ENCODE measurements around the gene CC2D1B. TPM values are rescaled to one million over a fixed set of nuclear protein-coding genes. Genes with fewer than 3 reads are reported as not detected.

CC2D1B gene
- total and polyA plus RNA-seq, 9 of the 15 experiments (the other 6 are each of a cell fraction or from before 2014, with no cell fraction given) = 1.2 to 33.6 (median 25.5) TPM

DNA sequence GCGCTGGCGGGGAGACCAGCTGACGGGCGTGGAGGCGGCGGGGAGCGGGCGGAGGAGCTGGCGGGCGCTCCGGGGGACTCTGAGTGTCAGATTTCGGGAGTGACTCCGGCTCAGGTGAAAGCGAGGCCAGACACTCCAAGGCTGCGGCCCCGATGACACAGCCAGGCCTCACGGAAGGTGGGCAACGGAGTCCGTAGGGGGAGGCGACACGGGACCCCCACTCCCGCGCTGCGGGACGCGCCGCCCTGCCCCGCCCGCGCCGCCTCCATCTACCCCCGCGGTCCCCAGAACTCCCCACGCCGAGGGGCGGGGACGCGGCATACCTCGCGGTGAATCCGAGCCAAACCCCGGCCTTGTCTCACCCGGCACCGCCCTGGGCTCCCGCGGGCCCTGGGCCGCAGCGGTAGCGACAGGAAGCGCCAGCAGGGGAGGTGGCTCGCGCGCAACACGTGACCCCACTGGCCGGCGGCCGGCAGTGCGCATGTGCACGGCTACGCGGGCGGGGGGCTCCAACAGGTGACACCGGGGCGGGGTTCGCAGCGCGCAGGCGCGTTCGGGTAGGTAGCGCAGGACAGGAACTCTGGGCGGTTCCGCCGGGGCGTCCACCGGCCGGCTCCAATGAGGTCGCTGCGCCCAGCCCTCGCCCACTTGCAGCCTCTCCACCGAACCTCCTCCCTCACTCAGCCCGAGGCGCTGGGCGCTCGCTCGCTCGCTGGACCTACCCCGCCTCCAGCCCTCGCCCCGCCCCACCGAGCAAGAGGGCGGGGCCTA lies at the start of gene CC2D1B (continued):
- TF ChIP-seq NR4A1 (CRISPR knock-in tag; IDR thresholded peaks at IDR 0.05) (no peak), NR4A1 (tag; IDR thresholded peaks at IDR 0.05) (0 out of 2 replicates have a peak, but pooled peaks have one; percentile 43), TFAM (CRISPR knock-in tag; conservative IDR thresholded peaks at IDR 0.05) (no peak), BCL6 (CRISPR knock-in tag; IDR thresholded peaks at IDR 0.05) (no peak), ZNF77 (CRISPR knock-in tag; IDR thresholded peaks at IDR 0.05) (no peak), NFE2 (IDR thresholded peaks at IDR 0.05; ENCODE audit: low read depth) (0 out of 2 replicates have a peak, but pooled peaks have one; percentile 2), PCBP2 (IDR thresholded peaks at IDR 0.05; ENCODE audit: low read depth, low read length, poor library complexity, severe bottlenecking) (peak; percentile 70)
- TF ChIP-seq, protein P1, sequence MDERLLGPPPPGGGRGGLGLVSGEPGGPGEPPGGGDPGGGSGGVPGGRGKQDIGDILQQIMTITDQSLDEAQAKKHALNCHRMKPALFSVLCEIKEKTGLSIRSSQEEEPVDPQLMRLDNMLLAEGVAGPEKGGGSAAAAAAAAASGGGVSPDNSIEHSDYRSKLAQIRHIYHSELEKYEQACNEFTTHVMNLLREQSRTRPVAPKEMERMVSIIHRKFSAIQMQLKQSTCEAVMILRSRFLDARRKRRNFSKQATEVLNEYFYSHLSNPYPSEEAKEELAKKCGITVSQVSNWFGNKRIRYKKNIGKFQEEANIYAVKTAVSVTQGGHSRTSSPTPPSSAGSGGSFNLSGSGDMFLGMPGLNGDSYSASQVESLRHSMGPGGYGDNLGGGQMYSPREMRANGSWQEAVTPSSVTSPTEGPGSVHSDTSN (CRISPR knock-in tag; IDR thresholded peaks at IDR 0.05; ENCODE audit: low read depth) = 0 out of 2 replicates have a peak, but pooled peaks have one; percentile 9
- TF ChIP-seq, protein P1 (tag; conservative IDR thresholded peaks at IDR 0.05; ENCODE audit: low read depth) = no peak
- TF ChIP-seq, protein P2, sequence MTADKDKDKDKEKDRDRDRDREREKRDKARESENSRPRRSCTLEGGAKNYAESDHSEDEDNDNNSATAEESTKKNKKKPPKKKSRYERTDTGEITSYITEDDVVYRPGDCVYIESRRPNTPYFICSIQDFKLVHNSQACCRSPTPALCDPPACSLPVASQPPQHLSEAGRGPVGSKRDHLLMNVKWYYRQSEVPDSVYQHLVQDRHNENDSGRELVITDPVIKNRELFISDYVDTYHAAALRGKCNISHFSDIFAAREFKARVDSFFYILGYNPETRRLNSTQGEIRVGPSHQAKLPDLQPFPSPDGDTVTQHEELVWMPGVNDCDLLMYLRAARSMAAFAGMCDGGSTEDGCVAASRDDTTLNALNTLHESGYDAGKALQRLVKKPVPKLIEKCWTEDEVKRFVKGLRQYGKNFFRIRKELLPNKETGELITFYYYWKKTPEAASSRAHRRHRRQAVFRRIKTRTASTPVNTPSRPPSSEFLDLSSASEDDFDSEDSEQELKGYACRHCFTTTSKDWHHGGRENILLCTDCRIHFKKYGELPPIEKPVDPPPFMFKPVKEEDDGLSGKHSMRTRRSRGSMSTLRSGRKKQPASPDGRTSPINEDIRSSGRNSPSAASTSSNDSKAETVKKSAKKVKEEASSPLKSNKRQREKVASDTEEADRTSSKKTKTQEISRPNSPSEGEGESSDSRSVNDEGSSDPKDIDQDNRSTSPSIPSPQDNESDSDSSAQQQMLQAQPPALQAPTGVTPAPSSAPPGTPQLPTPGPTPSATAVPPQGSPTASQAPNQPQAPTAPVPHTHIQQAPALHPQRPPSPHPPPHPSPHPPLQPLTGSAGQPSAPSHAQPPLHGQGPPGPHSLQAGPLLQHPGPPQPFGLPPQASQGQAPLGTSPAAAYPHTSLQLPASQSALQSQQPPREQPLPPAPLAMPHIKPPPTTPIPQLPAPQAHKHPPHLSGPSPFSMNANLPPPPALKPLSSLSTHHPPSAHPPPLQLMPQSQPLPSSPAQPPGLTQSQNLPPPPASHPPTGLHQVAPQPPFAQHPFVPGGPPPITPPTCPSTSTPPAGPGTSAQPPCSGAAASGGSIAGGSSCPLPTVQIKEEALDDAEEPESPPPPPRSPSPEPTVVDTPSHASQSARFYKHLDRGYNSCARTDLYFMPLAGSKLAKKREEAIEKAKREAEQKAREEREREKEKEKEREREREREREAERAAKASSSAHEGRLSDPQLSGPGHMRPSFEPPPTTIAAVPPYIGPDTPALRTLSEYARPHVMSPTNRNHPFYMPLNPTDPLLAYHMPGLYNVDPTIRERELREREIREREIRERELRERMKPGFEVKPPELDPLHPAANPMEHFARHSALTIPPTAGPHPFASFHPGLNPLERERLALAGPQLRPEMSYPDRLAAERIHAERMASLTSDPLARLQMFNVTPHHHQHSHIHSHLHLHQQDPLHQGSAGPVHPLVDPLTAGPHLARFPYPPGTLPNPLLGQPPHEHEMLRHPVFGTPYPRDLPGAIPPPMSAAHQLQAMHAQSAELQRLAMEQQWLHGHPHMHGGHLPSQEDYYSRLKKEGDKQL (CRISPR knock-in tag; IDR thresholded peaks at IDR 0.05; ENCODE audit: borderline replicate concordance) = 0 out of 2 replicates have a peak, but pooled peaks have one; percentile 63
- TF ChIP-seq, protein P3, sequence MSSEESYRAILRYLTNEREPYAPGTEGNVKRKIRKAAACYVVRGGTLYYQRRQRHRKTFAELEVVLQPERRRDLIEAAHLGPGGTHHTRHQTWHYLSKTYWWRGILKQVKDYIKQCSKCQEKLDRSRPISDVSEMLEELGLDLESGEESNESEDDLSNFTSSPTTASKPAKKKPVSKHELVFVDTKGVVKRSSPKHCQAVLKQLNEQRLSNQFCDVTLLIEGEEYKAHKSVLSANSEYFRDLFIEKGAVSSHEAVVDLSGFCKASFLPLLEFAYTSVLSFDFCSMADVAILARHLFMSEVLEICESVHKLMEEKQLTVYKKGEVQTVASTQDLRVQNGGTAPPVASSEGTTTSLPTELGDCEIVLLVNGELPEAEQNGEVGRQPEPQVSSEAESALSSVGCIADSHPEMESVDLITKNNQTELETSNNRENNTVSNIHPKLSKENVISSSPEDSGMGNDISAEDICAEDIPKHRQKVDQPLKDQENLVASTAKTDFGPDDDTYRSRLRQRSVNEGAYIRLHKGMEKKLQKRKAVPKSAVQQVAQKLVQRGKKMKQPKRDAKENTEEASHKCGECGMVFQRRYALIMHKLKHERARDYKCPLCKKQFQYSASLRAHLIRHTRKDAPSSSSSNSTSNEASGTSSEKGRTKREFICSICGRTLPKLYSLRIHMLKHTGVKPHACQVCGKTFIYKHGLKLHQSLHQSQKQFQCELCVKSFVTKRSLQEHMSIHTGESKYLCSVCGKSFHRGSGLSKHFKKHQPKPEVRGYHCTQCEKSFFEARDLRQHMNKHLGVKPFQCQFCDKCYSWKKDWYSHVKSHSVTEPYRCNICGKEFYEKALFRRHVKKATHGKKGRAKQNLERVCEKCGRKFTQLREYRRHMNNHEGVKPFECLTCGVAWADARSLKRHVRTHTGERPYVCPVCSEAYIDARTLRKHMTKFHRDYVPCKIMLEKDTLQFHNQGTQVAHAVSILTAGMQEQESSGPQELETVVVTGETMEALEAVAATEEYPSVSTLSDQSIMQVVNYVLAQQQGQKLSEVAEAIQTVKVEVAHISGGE (CRISPR knock-in tag; IDR thresholded peaks at IDR 0.05) = peak in 2 of 3 experiments; percentile 4 to 81; a peak in 2 of 6 replicates
- TF ChIP-seq, protein P4, sequence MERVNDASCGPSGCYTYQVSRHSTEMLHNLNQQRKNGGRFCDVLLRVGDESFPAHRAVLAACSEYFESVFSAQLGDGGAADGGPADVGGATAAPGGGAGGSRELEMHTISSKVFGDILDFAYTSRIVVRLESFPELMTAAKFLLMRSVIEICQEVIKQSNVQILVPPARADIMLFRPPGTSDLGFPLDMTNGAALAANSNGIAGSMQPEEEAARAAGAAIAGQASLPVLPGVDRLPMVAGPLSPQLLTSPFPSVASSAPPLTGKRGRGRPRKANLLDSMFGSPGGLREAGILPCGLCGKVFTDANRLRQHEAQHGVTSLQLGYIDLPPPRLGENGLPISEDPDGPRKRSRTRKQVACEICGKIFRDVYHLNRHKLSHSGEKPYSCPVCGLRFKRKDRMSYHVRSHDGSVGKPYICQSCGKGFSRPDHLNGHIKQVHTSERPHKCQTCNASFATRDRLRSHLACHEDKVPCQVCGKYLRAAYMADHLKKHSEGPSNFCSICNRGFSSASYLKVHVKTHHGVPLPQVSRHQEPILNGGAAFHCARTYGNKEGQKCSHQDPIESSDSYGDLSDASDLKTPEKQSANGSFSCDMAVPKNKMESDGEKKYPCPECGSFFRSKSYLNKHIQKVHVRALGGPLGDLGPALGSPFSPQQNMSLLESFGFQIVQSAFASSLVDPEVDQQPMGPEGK (CRISPR knock-in tag; IDR thresholded peaks at IDR 0.05; ENCODE audit: borderline replicate concordance) = no peak; the same call in 1 of the 2 replicates
